GM10847 (cell line): ENCODE measurements around the gene SH3RF1.

Experiments used
- POLR2A ChIP-seq: IDR thresholded peaks from 2 replicates; pipeline ENCODE4 v1.6.1; 2011; ENCODE audit not compliant: insufficient read length; ENCODE audit errors: extremely low read depth

Gene SH3RF1

DNA sequence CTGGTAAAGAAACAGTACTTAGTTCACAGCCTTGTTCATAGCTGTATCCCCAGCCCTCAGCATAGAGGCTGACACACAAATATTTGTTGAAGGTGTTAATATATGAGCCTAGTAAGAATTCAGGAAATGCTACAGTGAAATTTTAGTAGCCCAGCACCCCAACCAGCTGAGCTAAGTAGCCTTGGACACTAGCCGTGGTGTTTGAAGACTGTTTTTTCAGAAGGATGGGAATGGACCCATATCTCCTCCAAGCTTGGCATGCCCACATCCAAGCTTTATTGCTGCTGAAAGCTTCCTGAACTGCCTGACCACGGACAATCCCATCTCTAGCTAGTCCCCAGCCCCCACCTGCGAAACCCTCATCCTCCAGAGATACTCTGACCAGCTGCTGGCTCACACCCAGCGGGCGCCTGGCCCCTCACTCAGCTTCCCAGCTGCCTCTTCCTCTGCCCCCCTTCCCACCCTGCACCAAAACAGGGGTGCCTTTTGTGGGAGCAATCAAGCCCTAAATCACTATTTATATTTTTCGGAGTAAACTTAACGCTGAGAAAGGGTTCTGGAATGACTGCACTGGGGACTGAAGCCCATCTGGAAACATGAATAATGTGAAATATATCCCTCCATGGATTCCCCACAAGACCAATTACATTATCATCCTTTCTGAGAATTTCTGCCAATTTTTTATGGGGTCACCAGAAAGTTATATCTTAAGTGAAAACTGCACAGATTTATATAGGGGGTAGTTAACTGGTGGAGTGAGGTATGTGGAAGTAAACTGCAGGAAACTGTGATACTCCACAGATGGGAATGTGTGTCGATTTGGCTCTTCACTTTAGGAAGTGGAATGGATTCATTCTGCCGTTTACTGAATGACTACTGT is 219.6 kb downstream of the SH3RF1 start:
- no peak for TF ChIP-seq POLR2A

DNA sequence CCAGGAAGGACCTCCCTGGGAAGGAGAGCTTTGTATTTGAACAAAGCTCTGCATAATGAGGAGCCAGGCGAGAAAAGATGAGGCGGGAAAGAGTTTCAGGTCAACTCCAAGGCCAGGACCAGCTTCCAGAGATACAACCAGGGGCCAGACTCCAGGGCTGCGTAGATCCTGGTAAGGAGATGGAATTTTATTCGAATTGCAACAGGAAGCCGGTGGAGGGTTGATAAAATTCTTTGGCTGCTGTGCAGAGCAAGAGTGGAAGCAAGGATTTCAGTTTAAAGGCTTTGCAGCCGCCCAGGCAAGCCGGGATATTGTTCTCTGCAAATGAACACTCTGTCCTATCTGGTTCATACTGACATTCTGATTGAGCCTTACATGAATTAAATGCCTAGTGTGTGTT is 220.5 kb downstream of the SH3RF1 start:
- TF ChIP-seq POLR2A: no peak

DNA sequence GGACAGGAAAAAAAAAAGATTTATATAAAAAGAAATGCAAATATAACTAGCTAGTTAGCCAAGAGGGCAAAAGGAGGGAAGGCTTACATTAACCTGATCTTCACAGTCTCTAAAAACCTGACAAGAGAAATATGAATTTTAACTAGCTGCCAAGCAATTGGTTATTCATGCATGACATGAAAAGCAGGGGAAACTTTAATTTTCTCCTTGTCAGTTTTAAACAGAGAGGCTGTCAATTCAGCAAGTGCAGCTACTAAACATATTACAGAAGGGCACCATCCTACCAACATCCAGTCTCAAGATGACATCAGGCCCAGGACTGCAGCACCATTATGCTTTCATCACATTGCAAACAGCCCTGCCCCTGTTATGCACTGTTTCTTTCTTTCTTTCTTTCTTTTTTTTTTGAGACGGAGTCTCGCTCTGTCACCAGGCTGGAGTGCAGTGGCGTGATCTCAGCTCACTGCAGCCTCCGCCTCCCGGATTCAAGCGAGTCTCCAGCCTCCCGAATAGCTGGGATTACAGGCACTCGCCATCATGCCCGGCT is 221.8 kb downstream of the SH3RF1 start:
- TF ChIP-seq POLR2A: no peak

DNA sequence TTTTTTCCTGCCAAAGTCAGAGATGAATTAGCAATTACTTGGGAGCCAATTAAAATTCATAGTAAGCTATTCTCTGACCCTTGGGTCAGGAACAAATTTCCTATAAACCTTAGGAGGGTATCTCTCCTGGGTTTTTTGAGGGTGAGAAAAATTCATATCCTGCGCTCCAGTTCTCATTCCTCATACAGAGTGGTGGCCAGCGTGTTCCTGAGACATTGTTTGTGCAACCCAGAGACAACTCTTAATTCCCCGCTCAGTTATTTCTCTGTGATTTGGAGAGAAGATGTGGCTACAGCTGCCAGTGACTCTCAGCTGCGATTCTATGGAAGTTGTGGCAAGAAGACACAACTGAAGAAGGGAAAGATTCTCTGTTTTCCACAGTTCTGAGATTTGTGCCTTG is 222.8 kb downstream of the SH3RF1 start:
- no peak for TF ChIP-seq POLR2A

DNA sequence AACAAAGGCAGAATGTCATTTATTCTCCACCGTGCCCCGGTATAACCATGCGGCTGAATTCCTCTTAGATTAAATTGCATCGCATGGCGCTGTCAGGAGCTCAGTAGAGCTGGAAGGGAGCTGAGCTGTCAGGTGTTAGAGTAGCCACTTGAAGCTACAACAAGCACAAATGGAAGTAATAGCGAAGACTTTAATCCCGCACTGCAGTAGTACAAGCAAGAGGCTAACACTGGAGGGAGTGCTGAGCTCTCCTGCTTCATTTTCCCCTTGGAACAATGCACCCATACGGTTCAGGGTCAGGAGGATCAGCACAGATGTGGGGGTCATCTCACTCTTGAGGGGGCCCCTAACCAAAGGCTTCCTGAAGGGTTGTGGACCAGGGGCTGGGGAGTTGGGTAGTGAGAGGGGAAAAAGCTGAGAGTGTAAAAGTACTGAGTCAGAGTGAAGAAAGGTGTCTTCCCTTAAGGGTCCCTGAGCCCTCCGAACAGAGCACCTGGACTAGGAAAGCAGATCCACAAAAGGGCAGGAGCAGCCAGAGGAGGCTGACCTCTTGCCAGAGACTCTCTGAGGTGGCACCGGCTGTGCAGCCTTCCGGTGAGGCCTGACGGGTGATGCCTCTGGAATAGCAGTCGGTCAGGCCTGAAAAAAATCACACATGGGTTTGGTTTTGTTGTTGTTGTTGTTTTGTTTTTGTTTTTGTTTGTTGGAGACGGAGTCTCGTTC is 224.7 kb downstream of the SH3RF1 start:
- no peak for TF ChIP-seq POLR2A

DNA sequence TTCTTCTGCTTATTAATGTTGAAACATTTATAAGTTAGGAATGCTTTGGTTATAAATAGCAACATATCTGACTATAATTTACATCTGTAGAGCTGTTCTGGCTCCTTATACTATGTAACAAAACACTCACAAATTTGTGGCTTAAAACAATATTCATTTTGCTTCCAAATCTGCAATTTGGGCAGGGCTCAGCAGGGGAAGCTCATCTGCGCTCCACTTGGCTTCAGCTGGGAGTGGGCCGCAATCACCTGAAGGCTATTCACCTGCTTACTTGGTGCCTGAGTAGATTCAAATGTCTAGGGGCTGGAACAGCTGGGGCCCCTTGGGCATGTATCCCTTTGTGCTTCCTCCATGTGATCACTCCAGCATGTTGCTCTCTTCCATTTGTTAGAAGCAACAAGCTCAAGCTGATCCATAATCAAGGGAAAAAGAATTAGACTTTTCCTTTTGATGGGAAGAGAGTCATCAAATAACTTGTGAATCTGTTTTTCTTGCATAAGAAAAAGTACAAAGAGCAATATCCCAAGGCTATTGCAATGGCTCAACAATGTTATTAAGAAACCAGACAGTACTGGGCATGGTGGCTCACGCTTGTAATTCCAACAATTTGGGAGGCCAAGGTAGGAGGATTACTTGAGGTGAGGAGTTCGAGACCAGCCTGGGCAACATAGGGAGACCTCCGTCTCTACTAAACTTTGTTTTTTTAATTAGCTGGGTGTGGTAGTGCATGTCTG is 225.9 kb downstream of the SH3RF1 start:
- no peak for TF ChIP-seq POLR2A
